AG09309 (cell line): Measurements from ENCODE around the gene COL9A2.

Experiments used
- DNase-seq: peaks from one replicate; pipeline ENCODE4 v3.0.0-alpha.2; 2010; ENCODE audit warnings: low read depth
- H3K4me3 ChIP-seq: 2 replicates; pipeline ENCODE4 v1.5.1; 2011; ENCODE audit warnings: mild to moderate bottlenecking, low read depth, low read length, moderate library complexity; ENCODE audit not compliant: control insufficient read depth
- TF ChIP-seq, protein P1 (sequence below): IDR thresholded peaks from 2 replicates; pipeline ENCODE4 v1.5.1; 2011; ENCODE audit warnings: mild to moderate bottlenecking, low read depth, low read length, inconsistent platforms; ENCODE audit not compliant: insufficient read depth, control insufficient read depth; ENCODE audit errors: missing control alignments

Gene COL9A2

DNA sequence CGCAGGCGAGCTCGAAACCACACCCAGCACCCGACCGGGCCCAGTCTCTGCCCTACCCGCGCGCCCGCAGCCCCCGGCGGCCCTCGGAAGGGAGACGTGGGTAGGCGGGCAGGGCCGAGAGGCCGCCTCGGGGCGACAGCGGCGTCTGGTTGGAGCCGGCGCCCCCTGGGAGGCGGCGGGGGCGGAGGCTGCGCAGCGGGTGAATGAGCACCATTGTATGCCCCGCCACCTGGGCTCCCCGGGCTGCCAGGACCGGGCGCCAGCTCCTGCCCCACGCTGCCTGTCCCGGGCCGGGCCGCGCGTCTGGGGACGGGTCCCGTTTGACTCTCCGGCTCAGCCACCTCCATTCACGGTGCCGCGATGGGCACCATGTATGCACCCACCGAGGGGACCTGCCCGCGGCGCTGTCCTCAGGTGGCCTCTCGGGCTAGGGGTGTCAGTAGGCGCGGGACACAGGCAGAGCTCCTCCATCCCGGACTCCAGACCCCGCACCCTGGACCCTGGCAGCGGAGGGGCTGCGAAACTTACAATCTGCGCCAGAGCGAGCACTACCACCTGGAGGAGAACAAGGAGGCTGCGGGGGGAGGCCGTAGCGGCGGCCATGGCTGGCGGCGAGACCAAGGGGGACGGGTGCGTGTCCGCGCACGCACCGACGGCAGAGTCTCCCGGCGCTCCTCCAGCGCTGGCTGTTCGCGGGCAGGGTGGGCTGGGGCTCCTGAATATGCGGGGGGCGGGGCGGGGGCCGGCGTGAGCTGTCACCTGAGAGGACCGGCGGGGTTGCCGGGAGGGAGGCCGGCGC, at the start of gene COL9A2:
COL9A2 (minus strand) TSS at position 692 of the 799 bp plus-strand sequence; CDS start at position 603, 89 bp downstream.
- TF ChIP-seq, protein P1, sequence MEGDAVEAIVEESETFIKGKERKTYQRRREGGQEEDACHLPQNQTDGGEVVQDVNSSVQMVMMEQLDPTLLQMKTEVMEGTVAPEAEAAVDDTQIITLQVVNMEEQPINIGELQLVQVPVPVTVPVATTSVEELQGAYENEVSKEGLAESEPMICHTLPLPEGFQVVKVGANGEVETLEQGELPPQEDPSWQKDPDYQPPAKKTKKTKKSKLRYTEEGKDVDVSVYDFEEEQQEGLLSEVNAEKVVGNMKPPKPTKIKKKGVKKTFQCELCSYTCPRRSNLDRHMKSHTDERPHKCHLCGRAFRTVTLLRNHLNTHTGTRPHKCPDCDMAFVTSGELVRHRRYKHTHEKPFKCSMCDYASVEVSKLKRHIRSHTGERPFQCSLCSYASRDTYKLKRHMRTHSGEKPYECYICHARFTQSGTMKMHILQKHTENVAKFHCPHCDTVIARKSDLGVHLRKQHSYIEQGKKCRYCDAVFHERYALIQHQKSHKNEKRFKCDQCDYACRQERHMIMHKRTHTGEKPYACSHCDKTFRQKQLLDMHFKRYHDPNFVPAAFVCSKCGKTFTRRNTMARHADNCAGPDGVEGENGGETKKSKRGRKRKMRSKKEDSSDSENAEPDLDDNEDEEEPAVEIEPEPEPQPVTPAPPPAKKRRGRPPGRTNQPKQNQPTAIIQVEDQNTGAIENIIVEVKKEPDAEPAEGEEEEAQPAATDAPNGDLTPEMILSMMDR = no peak
- DNase-seq = no peak
- peak within 1 kb of the TSS; percentile 22 for H3K4me3 ChIP-seq

DNA sequence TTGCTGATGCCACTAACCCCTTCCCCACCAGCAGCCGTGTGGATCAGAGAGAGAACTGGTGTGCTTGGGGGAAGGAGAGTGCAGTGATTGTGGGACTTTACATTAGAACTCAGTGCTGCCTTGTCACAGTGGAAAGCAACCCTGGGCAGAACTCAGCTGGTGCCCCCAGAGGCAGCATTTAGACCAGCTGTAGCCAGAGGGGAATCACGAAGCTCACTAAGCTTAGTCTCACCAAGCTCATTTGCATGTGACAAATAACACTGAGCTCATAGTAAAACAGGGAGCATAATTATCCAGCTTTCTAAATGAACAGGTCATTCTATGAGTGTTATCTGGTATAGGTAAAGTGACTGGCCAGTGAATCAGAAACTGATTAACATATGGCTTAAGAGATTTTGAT, 46.6 kb upstream of the COL9A2 start:
- H3K4me3 ChIP-seq = no peak overlapping the region
- TF ChIP-seq, protein P1 = no peak
- DNase-seq = no peak

DNA sequence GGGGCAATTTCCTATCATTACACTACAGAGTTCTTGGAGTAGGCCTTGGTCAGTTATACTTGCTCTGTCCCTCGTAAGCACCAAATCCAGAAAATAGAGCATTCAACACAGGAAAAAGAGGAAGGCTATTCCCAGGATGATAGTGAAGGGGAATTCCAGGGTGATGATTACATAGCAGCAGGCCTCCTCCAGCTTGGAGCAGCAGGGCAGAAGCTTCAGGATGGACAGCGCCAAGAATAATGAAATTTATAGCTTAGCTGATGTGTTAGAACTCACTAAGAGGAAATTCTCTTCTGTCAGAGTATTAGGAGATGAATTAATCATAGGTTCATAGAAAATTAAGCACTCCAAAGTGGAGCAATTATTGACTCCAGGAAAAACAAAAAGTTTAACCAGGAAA, 45.6 kb upstream of the COL9A2 start:
- DNase-seq = peak; percentile 1
- no peak overlapping the region for H3K4me3 ChIP-seq
- TF ChIP-seq, protein P1 = no peak

DNA sequence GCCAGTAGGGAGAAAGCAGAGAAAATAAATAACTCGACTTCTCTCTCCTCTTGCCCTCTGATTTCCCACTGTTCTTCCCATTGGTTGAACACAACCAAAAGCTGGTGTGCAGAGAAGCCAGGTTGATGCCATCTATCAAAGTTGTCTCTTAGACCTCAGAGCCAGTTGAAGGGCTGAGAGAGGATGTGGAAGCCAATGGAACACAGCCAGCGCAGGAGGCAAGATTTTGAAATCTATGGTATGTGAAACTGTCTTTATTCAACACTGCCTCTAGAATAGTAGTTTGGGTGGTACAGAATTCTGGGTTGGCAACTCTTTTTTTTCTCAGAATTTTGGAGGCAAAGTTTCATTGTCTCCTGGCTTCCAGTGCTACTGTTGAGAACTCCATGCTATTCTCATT, 45.1 kb upstream of the COL9A2 start:
- TF ChIP-seq, protein P1 = no peak
- no peak for DNase-seq
- H3K4me3 ChIP-seq = no peak overlapping the region

DNA sequence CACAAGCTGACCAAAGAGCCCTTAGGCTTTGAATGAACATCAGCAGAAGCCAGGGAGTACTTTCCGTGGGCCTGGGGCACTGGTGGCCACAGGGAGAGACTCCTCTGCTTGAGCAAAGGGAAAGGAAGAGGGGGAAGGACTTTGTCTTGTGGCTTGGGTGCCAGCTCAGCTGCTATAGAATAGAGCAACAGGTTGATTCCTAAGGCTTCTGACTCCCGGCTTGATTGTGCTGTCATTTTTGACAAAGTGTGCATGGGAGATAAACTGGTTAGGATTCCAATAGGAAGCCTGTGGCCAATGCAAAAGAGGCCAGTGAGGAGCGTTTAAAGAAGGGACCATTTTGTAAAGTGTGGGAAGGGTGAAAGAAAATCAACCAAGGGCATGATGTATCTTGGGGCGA, 44.6 kb upstream of the COL9A2 start:
- DNase-seq = no peak
- TF ChIP-seq, protein P1 = no peak
- no peak overlapping the region for H3K4me3 ChIP-seq

DNA sequence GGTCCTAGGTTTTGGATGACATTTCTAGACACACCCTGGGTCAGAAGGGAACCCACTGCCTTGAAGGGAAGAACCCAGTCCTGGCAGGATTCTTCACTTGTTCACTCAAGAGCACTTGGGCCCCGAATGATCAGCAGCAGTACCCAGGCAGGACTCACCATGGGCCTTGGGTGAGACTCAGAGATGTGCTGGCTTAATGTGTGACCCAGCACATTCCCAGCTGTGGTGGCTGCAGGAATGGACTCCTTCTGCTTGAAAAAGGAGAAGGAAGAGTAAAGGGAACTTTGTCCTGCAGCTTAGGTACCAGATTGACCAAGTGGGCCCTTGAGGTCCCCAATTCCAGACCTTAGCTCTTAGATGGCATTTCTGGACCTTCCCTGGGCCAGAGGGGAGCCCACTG, 44.1 kb upstream of the COL9A2 start:
- H3K4me3 ChIP-seq = no peak overlapping the region
- DNase-seq = no peak
- TF ChIP-seq, protein P1 = no peak
